Bronchial smooth muscle cell (primary cell): Measurements from ENCODE around the gene KREMEN1. TPM values are rescaled to one million over a fixed set of nuclear protein-coding genes. Genes with fewer than 3 reads are reported as not detected.

Experiments
- total RNA-seq: library from RNA; depleted of rRNA; stranded (reverse); fragments of >200 nt; gene quantifications from 2 replicates; pipeline ENCODE4 v1.2.1, GENCODE V29; 2014

Gene KREMEN1, protein sequence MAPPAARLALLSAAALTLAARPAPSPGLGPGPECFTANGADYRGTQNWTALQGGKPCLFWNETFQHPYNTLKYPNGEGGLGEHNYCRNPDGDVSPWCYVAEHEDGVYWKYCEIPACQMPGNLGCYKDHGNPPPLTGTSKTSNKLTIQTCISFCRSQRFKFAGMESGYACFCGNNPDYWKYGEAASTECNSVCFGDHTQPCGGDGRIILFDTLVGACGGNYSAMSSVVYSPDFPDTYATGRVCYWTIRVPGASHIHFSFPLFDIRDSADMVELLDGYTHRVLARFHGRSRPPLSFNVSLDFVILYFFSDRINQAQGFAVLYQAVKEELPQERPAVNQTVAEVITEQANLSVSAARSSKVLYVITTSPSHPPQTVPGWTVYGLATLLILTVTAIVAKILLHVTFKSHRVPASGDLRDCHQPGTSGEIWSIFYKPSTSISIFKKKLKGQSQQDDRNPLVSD
- total RNA-seq, result 2.5 and 3.9 TPM in 2 replicates

GRCh38 chr22:29072979-29073617, at the start of gene KREMEN1:
TSS of gene KREMEN1 (plus strand) at chr22:29073035. CDS start at chr22:29073131, 96 bp downstream.

GRCh38 chr22:29061773-29062172, 11.1 kb upstream of the KREMEN1 start, which contains the start of gene C22orf31:
TSS of gene C22orf31 (minus strand) at chr22:29061831. CDS start at chr22:29061792, 39 bp downstream.

DNA sequence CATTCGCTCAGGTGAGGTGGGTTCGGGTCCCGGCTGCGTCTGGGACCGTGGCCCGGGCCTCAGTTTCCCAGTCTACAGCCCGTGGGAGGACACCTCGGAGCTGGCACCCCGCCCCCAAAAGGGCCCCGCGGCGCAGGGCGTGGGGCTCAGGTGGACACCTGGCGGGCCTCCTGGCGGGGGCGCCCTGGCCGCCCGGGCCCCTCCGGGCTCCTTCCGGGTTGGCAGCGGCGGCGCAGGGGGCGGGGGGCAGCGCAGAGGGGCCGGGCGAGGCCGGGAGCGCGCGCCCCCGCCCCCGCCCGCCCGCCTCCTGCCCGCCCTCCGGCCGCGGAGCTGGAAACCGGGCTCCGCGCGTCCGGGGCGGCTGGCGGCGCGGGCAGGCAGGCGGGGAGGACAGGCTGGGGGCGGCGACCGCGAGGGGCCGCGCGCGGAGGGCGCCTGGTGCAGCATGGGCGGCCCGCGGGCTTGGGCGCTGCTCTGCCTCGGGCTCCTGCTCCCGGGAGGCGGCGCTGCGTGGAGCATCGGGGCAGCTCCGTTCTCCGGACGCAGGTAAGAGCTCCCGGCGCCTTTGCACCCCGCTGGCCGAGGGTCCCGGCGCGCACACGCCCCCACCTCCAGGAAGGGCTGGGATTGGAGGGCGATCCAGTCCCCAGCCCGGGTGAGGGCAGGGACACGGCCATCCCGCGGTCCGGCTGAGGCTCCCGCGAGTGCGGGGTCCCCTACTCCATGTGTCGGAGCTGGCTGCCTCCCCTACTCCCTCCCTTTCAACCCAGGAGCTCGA, 132.9 kb downstream of the KREMEN1 start, which contains the start of gene EMID1:
TSS of gene EMID1 (plus strand) at position 303 of the 778 bp plus-strand sequence. CDS start at position 446, 143 bp downstream.

Other genes starting within 250 kb of the KREMEN1 start
- 1.8 and 2.2 TPM in 2 replicates for gene ZNRF3, start 189.5 kb upstream of the KREMEN1 start, total RNA-seq
- not detected in 2 replicates for gene C22orf31, start 11.2 kb upstream of the KREMEN1 start, total RNA-seq
- gene EMID1, start 132.9 kb downstream of the KREMEN1 start, total RNA-seq, result 0.09 TPM in 1 of 2 replicates, not detected in the other
- 13.0 and 13.2 TPM in 2 replicates for gene RHBDD3, start 194.9 kb downstream of the KREMEN1 start, total RNA-seq
- 91.2 and 141 TPM in 2 replicates for gene EWSR1, start 195.2 kb downstream of the KREMEN1 start, total RNA-seq
- 3.9 and 5.0 TPM in 2 replicates for gene GAS2L1, start 233.6 kb downstream of the KREMEN1 start, total RNA-seq
- gene RASL10A, start 242.7 kb downstream of the KREMEN1 start, total RNA-seq, result not detected in 2 replicates